ENCODE results near the gene HLTF.

The HLTF gene

DNA sequence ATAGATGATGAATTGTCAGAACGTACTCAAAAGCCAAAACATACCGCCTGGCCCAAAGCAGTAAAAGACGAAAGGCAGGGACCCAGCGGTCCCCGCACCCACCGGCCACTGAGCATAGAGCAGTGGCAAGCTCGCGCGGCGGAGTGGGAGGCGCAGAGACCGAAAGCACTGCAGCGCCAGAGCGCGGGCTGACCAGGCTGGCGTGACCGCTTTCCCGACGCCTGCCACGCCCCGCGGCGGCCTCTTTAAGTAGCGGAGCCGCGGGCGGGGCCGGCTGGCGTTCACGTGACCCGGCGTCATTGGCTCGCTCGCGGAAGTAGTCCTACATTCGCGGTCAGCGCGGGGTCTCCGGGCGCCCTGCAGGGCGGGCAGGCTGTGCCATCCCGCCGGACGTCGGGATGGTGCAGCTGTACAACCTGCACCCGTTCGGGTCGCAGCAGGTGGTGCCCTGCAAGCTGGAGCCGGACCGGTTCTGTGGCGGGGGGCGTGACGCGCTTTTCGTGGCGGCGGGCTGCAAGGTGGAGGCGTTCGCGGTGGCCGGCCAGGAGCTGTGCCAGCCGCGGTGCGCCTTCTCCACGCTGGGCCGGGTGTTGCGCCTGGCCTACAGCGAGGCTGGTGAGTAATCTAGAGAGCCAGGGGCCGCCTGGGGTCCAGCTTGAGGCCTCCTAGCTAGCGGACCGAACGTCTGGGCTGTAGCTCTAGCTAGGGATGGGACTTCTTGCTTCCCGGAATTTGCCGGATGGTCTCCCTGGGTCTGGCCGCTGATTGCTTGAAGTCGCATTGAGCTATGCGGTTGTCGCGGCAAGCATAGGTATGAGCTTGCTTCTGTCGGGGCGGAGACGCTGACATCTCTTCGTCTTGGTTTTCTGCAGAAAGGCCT, 43.2 kb upstream of the HLTF start, which contains the start of gene HPS3 (continued):
- TF ChIP-seq, protein P1, sequence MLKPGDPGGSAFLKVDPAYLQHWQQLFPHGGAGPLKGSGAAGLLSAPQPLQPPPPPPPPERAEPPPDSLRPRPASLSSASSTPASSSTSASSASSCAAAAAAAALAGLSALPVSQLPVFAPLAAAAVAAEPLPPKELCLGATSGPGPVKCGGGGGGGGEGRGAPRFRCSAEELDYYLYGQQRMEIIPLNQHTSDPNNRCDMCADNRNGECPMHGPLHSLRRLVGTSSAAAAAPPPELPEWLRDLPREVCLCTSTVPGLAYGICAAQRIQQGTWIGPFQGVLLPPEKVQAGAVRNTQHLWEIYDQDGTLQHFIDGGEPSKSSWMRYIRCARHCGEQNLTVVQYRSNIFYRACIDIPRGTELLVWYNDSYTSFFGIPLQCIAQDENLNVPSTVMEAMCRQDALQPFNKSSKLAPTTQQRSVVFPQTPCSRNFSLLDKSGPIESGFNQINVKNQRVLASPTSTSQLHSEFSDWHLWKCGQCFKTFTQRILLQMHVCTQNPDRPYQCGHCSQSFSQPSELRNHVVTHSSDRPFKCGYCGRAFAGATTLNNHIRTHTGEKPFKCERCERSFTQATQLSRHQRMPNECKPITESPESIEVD (tag by site-specific recombination; IDR thresholded peaks at IDR 0.05), result no peak
- TF ChIP-seq ZNF677 (tag by site-specific recombination; IDR thresholded peaks at IDR 0.05) (no peak), ZNF433 (tag by site-specific recombination; IDR thresholded peaks at IDR 0.05; ENCODE audit: low read depth) (no peak), RBAK (tag by site-specific recombination; IDR thresholded peaks at IDR 0.05) (no peak), ZNF169 (tag by site-specific recombination; IDR thresholded peaks at IDR 0.05) (no peak), FEZF1 (tag by site-specific recombination; IDR thresholded peaks at IDR 0.05) (no peak), ZNF548 (tag by site-specific recombination; IDR thresholded peaks at IDR 0.05) (no peak), ZBTB1 (tag by site-specific recombination; IDR thresholded peaks at IDR 0.05) (no peak), ZNF549 (tag by site-specific recombination; IDR thresholded peaks at IDR 0.05) (no peak), ZFP41 (tag by site-specific recombination; IDR thresholded peaks at IDR 0.05; ENCODE audit: borderline replicate concordance) (no peak), ZNF701 (tag by site-specific recombination; IDR thresholded peaks at IDR 0.05) (no peak), ZNF792 (tag by site-specific recombination; IDR thresholded peaks at IDR 0.05) (peak; percentile 66; the same call in 1 of the 2 replicates), KLF10 (tag by site-specific recombination; IDR thresholded peaks at IDR 0.05) (peak; percentile 51), ZNF174 (tag by site-specific recombination; IDR thresholded peaks at IDR 0.05) (no peak), ZNF302 (tag by site-specific recombination; IDR thresholded peaks at IDR 0.05; ENCODE audit: low read depth) (no peak), PRDM1 (tag by site-specific recombination; IDR thresholded peaks at IDR 0.05) (no peak), ZNF837 (tag by site-specific recombination; IDR thresholded peaks at IDR 0.05) (no peak), ZNF654 (tag by site-specific recombination; IDR thresholded peaks at IDR 0.05; ENCODE audit: low read depth) (no peak)
- TF ChIP-seq, protein P2, sequence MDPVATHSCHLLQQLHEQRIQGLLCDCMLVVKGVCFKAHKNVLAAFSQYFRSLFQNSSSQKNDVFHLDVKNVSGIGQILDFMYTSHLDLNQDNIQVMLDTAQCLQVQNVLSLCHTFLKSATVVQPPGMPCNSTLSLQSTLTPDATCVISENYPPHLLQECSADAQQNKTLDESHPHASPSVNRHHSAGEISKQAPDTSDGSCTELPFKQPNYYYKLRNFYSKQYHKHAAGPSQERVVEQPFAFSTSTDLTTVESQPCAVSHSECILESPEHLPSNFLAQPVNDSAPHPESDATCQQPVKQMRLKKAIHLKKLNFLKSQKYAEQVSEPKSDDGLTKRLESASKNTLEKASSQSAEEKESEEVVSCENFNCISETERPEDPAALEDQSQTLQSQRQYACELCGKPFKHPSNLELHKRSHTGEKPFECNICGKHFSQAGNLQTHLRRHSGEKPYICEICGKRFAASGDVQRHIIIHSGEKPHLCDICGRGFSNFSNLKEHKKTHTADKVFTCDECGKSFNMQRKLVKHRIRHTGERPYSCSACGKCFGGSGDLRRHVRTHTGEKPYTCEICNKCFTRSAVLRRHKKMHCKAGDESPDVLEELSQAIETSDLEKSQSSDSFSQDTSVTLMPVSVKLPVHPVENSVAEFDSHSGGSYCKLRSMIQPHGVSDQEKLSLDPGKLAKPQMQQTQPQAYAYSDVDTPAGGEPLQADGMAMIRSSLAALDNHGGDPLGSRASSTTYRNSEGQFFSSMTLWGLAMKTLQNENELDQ (tag by site-specific recombination; IDR thresholded peaks at IDR 0.05; ENCODE audit: low read depth), result no peak
- TF ChIP-seq, protein P3, sequence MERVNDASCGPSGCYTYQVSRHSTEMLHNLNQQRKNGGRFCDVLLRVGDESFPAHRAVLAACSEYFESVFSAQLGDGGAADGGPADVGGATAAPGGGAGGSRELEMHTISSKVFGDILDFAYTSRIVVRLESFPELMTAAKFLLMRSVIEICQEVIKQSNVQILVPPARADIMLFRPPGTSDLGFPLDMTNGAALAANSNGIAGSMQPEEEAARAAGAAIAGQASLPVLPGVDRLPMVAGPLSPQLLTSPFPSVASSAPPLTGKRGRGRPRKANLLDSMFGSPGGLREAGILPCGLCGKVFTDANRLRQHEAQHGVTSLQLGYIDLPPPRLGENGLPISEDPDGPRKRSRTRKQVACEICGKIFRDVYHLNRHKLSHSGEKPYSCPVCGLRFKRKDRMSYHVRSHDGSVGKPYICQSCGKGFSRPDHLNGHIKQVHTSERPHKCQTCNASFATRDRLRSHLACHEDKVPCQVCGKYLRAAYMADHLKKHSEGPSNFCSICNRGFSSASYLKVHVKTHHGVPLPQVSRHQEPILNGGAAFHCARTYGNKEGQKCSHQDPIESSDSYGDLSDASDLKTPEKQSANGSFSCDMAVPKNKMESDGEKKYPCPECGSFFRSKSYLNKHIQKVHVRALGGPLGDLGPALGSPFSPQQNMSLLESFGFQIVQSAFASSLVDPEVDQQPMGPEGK (tag by site-specific recombination; IDR thresholded peaks at IDR 0.05), result peak; percentile 52; the same call in 1 of the 2 replicates
- TF ChIP-seq, protein P4, sequence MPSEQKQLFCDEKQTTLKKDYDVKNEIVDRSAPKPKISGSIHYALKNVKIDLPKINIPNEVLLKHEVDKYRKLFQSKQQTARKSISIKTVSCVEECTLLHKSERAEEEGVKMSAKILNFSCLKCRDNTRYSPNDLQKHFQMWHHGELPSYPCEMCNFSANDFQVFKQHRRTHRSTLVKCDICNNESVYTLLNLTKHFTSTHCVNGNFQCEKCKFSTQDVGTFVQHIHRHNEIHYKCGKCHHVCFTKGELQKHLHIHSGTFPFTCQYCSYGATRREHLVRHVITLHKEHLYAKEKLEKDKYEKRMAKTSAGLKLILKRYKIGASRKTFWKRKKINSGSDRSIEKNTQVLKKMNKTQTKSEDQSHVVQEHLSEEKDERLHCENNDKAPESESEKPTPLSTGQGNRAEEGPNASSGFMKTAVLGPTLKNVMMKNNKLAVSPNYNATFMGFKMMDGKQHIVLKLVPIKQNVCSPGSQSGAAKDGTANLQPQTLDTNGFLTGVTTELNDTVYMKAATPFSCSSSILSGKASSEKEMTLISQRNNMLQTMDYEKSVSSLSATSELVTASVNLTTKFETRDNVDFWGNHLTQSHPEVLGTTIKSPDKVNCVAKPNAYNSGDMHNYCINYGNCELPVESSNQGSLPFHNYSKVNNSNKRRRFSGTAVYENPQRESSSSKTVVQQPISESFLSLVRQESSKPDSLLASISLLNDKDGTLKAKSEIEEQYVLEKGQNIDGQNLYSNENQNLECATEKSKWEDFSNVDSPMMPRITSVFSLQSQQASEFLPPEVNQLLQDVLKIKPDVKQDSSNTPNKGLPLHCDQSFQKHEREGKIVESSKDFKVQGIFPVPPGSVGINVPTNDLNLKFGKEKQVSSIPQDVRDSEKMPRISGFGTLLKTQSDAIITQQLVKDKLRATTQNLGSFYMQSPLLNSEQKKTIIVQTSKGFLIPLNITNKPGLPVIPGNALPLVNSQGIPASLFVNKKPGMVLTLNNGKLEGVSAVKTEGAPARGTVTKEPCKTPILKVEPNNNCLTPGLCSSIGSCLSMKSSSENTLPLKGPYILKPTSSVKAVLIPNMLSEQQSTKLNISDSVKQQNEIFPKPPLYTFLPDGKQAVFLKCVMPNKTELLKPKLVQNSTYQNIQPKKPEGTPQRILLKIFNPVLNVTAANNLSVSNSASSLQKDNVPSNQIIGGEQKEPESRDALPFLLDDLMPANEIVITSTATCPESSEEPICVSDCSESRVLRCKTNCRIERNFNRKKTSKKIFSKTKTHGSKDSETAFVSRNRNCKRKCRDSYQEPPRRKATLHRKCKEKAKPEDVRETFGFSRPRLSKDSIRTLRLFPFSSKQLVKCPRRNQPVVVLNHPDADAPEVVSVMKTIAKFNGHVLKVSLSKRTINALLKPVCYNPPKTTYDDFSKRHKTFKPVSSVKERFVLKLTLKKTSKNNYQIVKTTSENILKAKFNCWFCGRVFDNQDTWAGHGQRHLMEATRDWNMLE (tag by site-specific recombination; conservative IDR thresholded peaks at IDR 0.05; ENCODE audit: low read depth), result peak; percentile 18; the same call in 1 of the 2 replicates
- TF ChIP-seq, protein P5, sequence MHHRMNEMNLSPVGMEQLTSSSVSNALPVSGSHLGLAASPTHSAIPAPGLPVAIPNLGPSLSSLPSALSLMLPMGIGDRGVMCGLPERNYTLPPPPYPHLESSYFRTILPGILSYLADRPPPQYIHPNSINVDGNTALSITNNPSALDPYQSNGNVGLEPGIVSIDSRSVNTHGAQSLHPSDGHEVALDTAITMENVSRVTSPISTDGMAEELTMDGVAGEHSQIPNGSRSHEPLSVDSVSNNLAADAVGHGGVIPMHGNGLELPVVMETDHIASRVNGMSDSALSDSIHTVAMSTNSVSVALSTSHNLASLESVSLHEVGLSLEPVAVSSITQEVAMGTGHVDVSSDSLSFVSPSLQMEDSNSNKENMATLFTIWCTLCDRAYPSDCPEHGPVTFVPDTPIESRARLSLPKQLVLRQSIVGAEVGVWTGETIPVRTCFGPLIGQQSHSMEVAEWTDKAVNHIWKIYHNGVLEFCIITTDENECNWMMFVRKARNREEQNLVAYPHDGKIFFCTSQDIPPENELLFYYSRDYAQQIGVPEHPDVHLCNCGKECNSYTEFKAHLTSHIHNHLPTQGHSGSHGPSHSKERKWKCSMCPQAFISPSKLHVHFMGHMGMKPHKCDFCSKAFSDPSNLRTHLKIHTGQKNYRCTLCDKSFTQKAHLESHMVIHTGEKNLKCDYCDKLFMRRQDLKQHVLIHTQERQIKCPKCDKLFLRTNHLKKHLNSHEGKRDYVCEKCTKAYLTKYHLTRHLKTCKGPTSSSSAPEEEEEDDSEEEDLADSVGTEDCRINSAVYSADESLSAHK (tag by site-specific recombination; IDR thresholded peaks at IDR 0.05), result no peak
- TF ChIP-seq, protein P6, sequence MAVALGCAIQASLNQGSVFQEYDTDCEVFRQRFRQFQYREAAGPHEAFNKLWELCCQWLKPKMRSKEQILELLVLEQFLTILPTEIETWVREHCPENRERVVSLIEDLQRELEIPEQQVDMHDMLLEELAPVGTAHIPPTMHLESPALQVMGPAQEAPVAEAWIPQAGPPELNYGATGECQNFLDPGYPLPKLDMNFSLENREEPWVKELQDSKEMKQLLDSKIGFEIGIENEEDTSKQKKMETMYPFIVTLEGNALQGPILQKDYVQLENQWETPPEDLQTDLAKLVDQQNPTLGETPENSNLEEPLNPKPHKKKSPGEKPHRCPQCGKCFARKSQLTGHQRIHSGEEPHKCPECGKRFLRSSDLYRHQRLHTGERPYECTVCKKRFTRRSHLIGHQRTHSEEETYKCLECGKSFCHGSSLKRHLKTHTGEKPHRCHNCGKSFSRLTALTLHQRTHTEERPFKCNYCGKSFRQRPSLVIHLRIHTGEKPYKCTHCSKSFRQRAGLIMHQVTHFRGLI (tag by site-specific recombination; IDR thresholded peaks at IDR 0.05), result no peak; the same call in 1 of the 2 replicates
